H1 (cell line): ENCODE data around the gene GOSR1. TPM values are rescaled to one million over a fixed set of nuclear protein-coding genes. Genes with fewer than 3 reads are reported as not detected.

Experiments used
- CTCF ChIA-PET: fragments of 300-600 bp; sonication (Branson Sonifier 250); formaldehyde crosslinking; loops from one replicate; lab custom pipeline; 2021; ENCODE audit not compliant: partially characterized antibody; lab: Charles Lee
- POLR2A ChIA-PET: fragments of 300-600 bp; sonication (Branson Sonifier 250); formaldehyde crosslinking; loops from one replicate; lab custom pipeline; 2021; ENCODE audit warnings: inconsistent platforms; ENCODE audit not compliant: partially characterized antibody; lab: Charles Lee
- DNase-seq, 2 experiments: peaks; one replicate each; pipeline versions ENCODE4 v3.0.0 to v3.0.0-alpha.2; 2010 to 2022; ENCODE audit warnings: low spot score in 2 of 2, low read depth in 1 of 2, mixed read lengths in 1 of 2
- FAIRE-seq: peaks from 2 replicates; lab custom pipeline; 2011; peaks lifted over from hg19 to GRCh38; lab: Jason Lieb, UNC
- H2AFZ ChIP-seq: 2 replicates; pipeline ENCODE4 v1.8.1; 2012; ENCODE audit warnings: low read length, inconsistent platforms
- H2AK5ac ChIP-seq: 2 replicates; pipeline ENCODE4 v1.6.1; 2013; ENCODE audit warnings: low read depth, low read length
- H2BK120ac ChIP-seq: replicated peaks from 2 replicates; pipeline ENCODE3; 2013; ENCODE audit warnings: low read depth, low read length, inconsistent platforms
- H2BK12ac ChIP-seq: 2 replicates; pipeline ENCODE4 v1.6.1; 2013; ENCODE audit warnings: low read depth, low read length
- H2BK15ac ChIP-seq: 2 replicates; pipeline ENCODE4 v1.6.1; 2013; ENCODE audit warnings: low read length
- H2BK20ac ChIP-seq: 2 replicates; pipeline ENCODE4 v1.6.1; 2013; ENCODE audit warnings: low read length
- H2BK5ac ChIP-seq: 2 replicates; pipeline ENCODE4 v1.6.1; 2013; ENCODE audit warnings: low read depth, low read length
- H3K14ac ChIP-seq: 2 replicates; pipeline ENCODE4 v1.6.1; 2013; ENCODE audit warnings: inconsistent platforms; ENCODE audit not compliant: insufficient read length
- H3K18ac ChIP-seq: 2 replicates; pipeline ENCODE4 v1.6.1; 2013; ENCODE audit warnings: low read length; ENCODE audit errors: extremely low read depth
- H3K23ac ChIP-seq: 2 replicates; pipeline ENCODE4 v1.6.1; 2013; ENCODE audit warnings: inconsistent platforms; ENCODE audit not compliant: insufficient read length
- H3K23me2 ChIP-seq: 2 replicates; pipeline ENCODE4 v1.6.1; 2013; ENCODE audit warnings: low read depth, low read length
- H3K27ac ChIP-seq: 2 replicates; pipeline ENCODE4 v1.6.1; 2011; ENCODE audit warnings: low read depth, low read length, inconsistent platforms
- H3K27me3 ChIP-seq, 4 experiments: replicated peaks in 1 of 4; 1 replicate in 1 of 4; 2 replicates in 3 of 4; pipeline versions ENCODE4 v1.6.1 to v1.8.1; 2011 to 2013; ENCODE audit warnings: low read length in 3 of 4, mild to moderate bottlenecking in 3 of 4, inconsistent platforms in 2 of 4, mixed read lengths in 2 of 4, moderate library complexity in 1 of 4; ENCODE audit not compliant: control insufficient read depth in 3 of 4, insufficient read depth in 3 of 4; ENCODE audit errors: extremely low read depth in 1 of 4
- H3K36me3 ChIP-seq, 4 experiments: 2 replicates each; pipeline versions ENCODE4 v1.6.1 to v1.8.1; 2011 to 2013; ENCODE audit warnings: mild to moderate bottlenecking in 4 of 4, low read length in 3 of 4, moderate library complexity in 2 of 4, control low read depth in 1 of 4, inconsistent platforms in 1 of 4; ENCODE audit not compliant: insufficient read depth in 4 of 4, control insufficient read depth in 2 of 4
- H3K4ac ChIP-seq: replicated peaks from 2 replicates; pipeline ENCODE3; 2013; ENCODE audit warnings: low read length, low read depth, mixed read lengths, inconsistent platforms; ENCODE audit not compliant: insufficient read length
- H3K4me1 ChIP-seq, 4 experiments: replicated peaks in 1 of 4; 1 replicate in 1 of 4; 2 replicates in 3 of 4; pipeline versions ENCODE4 v1.6.1 to v1.8.1; 2011 to 2013; ENCODE audit warnings: low read length in 3 of 4, inconsistent platforms in 2 of 4, mixed read lengths in 1 of 4; ENCODE audit not compliant: insufficient read depth in 4 of 4, control insufficient read depth in 3 of 4
- H3K4me2 ChIP-seq, 2 experiments: 2 replicates each; pipeline versions ENCODE4 v1.6.1 to v1.8.1; 2011 to 2013; ENCODE audit warnings: low read depth in 2 of 2, low read length in 2 of 2, control low read depth in 1 of 2, inconsistent platforms in 1 of 2, mild to moderate bottlenecking in 1 of 2; ENCODE audit not compliant: insufficient read depth in 1 of 2
- H3K4me3 ChIP-seq, 4 experiments: fragments of 200-600, 300-600 bp in 1 of 4; sonication (generic), shearing (Covaris generic), sonication (Bioruptor Twin) in 1 of 4; 2 replicates each; pipeline versions ENCODE4 v1.5.1 to v1.8.1; 2011 to 2016; ENCODE audit warnings: low read length in 4 of 4, low read depth in 3 of 4, control low read depth in 2 of 4, inconsistent platforms in 2 of 4, mild to moderate bottlenecking in 2 of 4, mixed read lengths in 1 of 4, moderate library complexity in 1 of 4; ENCODE audit not compliant: insufficient read depth in 2 of 4; ENCODE audit errors: extremely low read depth in 1 of 4
- H3K56ac ChIP-seq: replicated peaks from 2 replicates; pipeline ENCODE3; 2013; ENCODE audit warnings: low read depth, mild to moderate bottlenecking, mixed read lengths, low read length, inconsistent platforms; ENCODE audit not compliant: insufficient read length
- H3K79me1 ChIP-seq: 2 replicates; pipeline ENCODE4 v1.6.1; 2013; ENCODE audit warnings: low read depth, low read length, control low read depth
- H3K79me2 ChIP-seq, 2 experiments: 2 replicates each; pipeline versions ENCODE4 v1.6.1 to v1.8.1; 2012 to 2013; ENCODE audit warnings: low read length in 2 of 2, mild to moderate bottlenecking in 2 of 2, inconsistent platforms in 1 of 2; ENCODE audit not compliant: insufficient read depth in 2 of 2, control insufficient read depth in 1 of 2
- H3K9ac ChIP-seq, 4 experiments: replicated peaks in 1 of 4; 1 replicate in 1 of 4; 2 replicates in 3 of 4; pipeline versions ENCODE4 v1.6.1 to v1.8.1; 2011 to 2013; ENCODE audit warnings: low read depth in 3 of 4, low read length in 3 of 4, control low read depth in 2 of 4, mild to moderate bottlenecking in 2 of 4, moderate library complexity in 2 of 4, inconsistent platforms in 1 of 4; ENCODE audit errors: extremely low read depth in 1 of 4
- H3K9me3 ChIP-seq, 2 experiments: 2 replicates each; pipeline versions ENCODE4 v1.6.1 to v1.8.1; 2012 to 2013; ENCODE audit warnings: mild to moderate bottlenecking in 2 of 2, moderate library complexity in 2 of 2, control low read depth in 1 of 2, inconsistent platforms in 1 of 2, low read depth in 1 of 2, low read length in 1 of 2, mixed read lengths in 1 of 2; ENCODE audit not compliant: insufficient read depth in 2 of 2
- H4K20me1 ChIP-seq, 2 experiments: replicated peaks in 1 of 2; 2 replicates each; pipeline versions ENCODE3 to v1.8.1; 2011 to 2013; ENCODE audit warnings: inconsistent platforms in 2 of 2, low read length in 2 of 2, mild to moderate bottlenecking in 1 of 2; ENCODE audit not compliant: insufficient read depth in 2 of 2, control insufficient read depth in 1 of 2
- H4K5ac ChIP-seq: 2 replicates; pipeline ENCODE4 v1.6.1; 2013; ENCODE audit warnings: low read length, low read depth, mixed read lengths, inconsistent platforms; ENCODE audit not compliant: insufficient read length
- H4K8ac ChIP-seq: 2 replicates; pipeline ENCODE4 v1.8.0; 2013; ENCODE audit warnings: mild to moderate bottlenecking, moderate library complexity, low read length, inconsistent platforms; ENCODE audit not compliant: insufficient read depth; ENCODE audit errors: extremely low read depth
- H4K91ac ChIP-seq: replicated peaks from 2 replicates; pipeline ENCODE3; 2013; ENCODE audit warnings: low read length, mixed read lengths, inconsistent platforms; ENCODE audit not compliant: insufficient read length
- BACH1 ChIP-seq: IDR thresholded peaks from 2 replicates; pipeline ENCODE4 v1.6.1; 2012; ENCODE audit warnings: low read length, improper control_type of control experiment
- CHD2 ChIP-seq: IDR thresholded peaks from 2 replicates; pipeline ENCODE4 v1.6.1; 2012; ENCODE audit warnings: low read length, improper control_type of control experiment
- CREB1 ChIP-seq: IDR thresholded peaks from 2 replicates; pipeline ENCODE4 v1.6.1; 2012; ENCODE audit warnings: inconsistent platforms
- JUND ChIP-seq: IDR thresholded peaks from 2 replicates; pipeline ENCODE4 v1.6.1; 2011; ENCODE audit warnings: mild to moderate bottlenecking, improper control_type of control experiment, low read length
- PHF8 ChIP-seq: fragments of 200-600 bp; sonication (generic); conservative IDR thresholded peaks from 2 replicates; pipeline ENCODE4 v1.7.1; 2012; ENCODE audit warnings: low read depth, mild to moderate bottlenecking, inconsistent platforms, low read length, moderate library complexity
- RBBP5 ChIP-seq: IDR thresholded peaks from 2 replicates; pipeline ENCODE4 v1.7.1; 2012; ENCODE audit warnings: low read depth, mild to moderate bottlenecking, inconsistent platforms, low read length, moderate library complexity, borderline replicate concordance
- SIX5 ChIP-seq: IDR thresholded peaks from 2 replicates; pipeline ENCODE4 v1.6.1; 2011; ENCODE audit warnings: mild to moderate bottlenecking, low read depth, low read length
- SP2 ChIP-seq: IDR thresholded peaks from 2 replicates; pipeline ENCODE4 v1.6.1; 2012; ENCODE audit warnings: mild to moderate bottlenecking, low read length, inconsistent platforms
- SRF ChIP-seq: IDR thresholded peaks from 2 replicates; pipeline ENCODE4 v1.6.1; 2011; ENCODE audit warnings: mild to moderate bottlenecking, low read depth, low read length, moderate library complexity
- TAF1 ChIP-seq: IDR thresholded peaks from 2 replicates; pipeline ENCODE4 v1.6.1; 2011; ENCODE audit warnings: mild to moderate bottlenecking, low read depth, low read length
- TCF12 ChIP-seq: IDR thresholded peaks from 2 replicates; pipeline ENCODE4 v1.6.1; 2011; ENCODE audit warnings: low read depth, mild to moderate bottlenecking, low read length
- ZNF274 ChIP-seq: IDR thresholded peaks from 2 replicates; pipeline ENCODE4 v1.7.0; 2012; ENCODE audit warnings: low read length, borderline replicate concordance; ENCODE audit errors: extremely low read depth
- WGBS, 2 experiments: shearing (Covaris generic) in 1 of 2; methylation state at CpG; one replicate each; pipeline versions ENCODE4 v1.1.6 to v1.1.7; 2013 to 2015; ENCODE audit warnings: low lambda C conversion rate in 2 of 2, mixed read lengths in 2 of 2, inconsistent platforms in 1 of 2, low coverage in 1 of 2, missing lambda C conversion rate in 1 of 2; ENCODE audit not compliant: insufficient replicate concordance in 2 of 2, insufficient coverage in 1 of 2, insufficient read length in 1 of 2; ENCODE audit errors: extremely low coverage in 1 of 2, missing lambda C conversion rate in 1 of 2; 5-methylcytosine and 5-hydroxymethylcytosine counted together
- polyA plus RNA-seq, 7 experiments: library from polyadenylated mRNA; depleted of rRNA in 3 of 7; stranded (reverse) in 5 of 7; unstranded in 2 of 7; fragments of >200 nt in 5 of 7; fragments of 200-250 nt in 2 of 7; gene quantifications; 1 replicate in 5 of 7; 2 replicates in 1 of 7; 4 replicates in 1 of 7; pipeline versions ENCODE4 v1.2.1 to v1.2.3, GENCODE V29; 2011 to 2013; ENCODE audit warnings: missing spikeins in 2 of 7, mixed read lengths in 2 of 7
- total RNA-seq: library from RNA; stranded (reverse); fragmentation: NEBNext Ultra II Directional; extraction: Animal tissue kit (Norgen Biotek cat#: 25700); gene quantifications from 2 replicates; pipeline ENCODE4 v1.2.1, GENCODE V29; 2021

The GOSR1 gene
- total and polyA plus RNA-seq, 2 of the 8 experiments (the other 6 are each of a cell fraction or from before 2014, with no cell fraction given): 9.2 to 43.3 TPM

DNA sequence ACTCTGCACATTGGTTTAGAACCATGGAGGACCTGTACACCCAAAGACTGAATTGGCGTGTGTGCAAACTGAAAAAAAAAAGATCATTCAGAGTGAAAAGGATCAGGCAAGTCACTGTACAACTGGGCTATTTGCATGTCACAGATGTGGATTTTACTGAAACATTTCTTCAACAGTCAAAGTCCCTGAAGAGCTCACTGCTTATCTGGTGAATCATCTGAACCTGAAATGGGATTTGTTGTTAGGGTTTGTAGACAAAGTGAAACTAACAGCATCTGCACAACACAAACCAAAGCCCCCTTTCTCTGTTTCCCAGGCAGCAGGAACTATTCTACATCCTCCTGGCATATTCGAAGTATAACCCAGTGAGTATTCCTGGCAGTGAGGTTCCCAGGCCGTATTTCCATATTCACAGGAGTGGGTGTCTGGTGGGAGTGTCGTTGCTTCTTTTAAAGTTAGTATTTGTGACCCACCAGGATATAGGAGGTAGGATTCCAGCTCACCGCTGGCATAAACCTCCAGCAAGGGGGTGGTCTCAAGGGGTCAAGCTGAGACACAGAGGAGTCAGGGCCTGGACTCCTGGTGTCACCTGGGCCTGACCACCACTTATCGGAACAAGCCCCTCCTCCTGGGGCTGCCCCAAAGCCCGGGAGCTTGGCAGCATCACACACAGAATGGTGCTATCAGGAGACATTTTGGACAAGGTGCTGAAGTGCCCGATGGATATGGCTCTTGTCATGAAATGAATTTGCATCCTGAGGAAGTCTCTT lies 80.9 kb downstream of the GOSR1 start:
- ChIA-PET CTCF (interaction anchor here (0.6 to 1.3 kb wide), 8 partner anchors 8 to 1459 kb away, joined by 3 to 4 read pairs (median 3); no protein-coding TSS in a partner anchor), POLR2A (interaction anchor here (0.7 kb wide), 1 partner anchor 160 kb away, joined by 3 read pairs; no protein-coding TSS in a partner anchor)
- Histone ChIP-seq H2BK5ac (no peak overlapping the region), H3K27me3 (no peaks in the 10 kb centered on the region), H3K4me2 (no peak overlapping the region), H3K56ac (no peak overlapping the region), H2BK20ac (no peak overlapping the region), H2BK15ac (no peak overlapping the region), H3K79me1 (no peaks in the 10 kb centered on the region), H2BK120ac (no peak overlapping the region), H3K36me3 (no peaks in the 10 kb centered on the region), H3K9ac (no peak overlapping the region), H4K8ac (no peak overlapping the region), H3K4ac (no peak overlapping the region), H3K9me3 (no peaks in the 10 kb centered on the region), H3K23me2 (no peaks in the 10 kb centered on the region), H2AK5ac (no peak overlapping the region), H3K14ac (no peak overlapping the region), H3K4me1 (no peaks in the 10 kb centered on the region), H3K23ac (no peak overlapping the region), H4K5ac (no peak overlapping the region), H4K20me1 (no peaks in the 10 kb centered on the region), H3K18ac (no peak overlapping the region), H2BK12ac (no peak overlapping the region), H3K27ac (no peak overlapping the region), H3K4me3 (no peak overlapping the region), H2AFZ (no peak overlapping the region), H4K91ac (no peak overlapping the region), H3K79me2 (no peaks in the 10 kb centered on the region)
- WGBS, 2 experiments: 83% methylated on average over 8 of the region's 8 CpGs; no CpG with 5 or more reads in 1 of the 2 experiments
- DNase-seq (peak in 1 of 2 experiments; percentile 28), FAIRE-seq (no peak)
- TF ChIP-seq BACH1 (no peak), RBBP5 (no peak), CHD2 (no peak), TAF1 (no peak), CREB1 (no peak), SP2 (no peak), PHF8 (no peak), ZNF274 (no peak), SRF (no peak), SIX5 (no peak), JUND (no peak), TCF12 (no peak)
